NCI-H146 (cell line): ENCODE measurements around the gene ZBTB40.

Source experiments
- DNase-seq: peaks from one replicate; lab custom pipeline; 2025; lab: John Stamatoyannopoulos, UW

ZBTB40 gene

DNA sequence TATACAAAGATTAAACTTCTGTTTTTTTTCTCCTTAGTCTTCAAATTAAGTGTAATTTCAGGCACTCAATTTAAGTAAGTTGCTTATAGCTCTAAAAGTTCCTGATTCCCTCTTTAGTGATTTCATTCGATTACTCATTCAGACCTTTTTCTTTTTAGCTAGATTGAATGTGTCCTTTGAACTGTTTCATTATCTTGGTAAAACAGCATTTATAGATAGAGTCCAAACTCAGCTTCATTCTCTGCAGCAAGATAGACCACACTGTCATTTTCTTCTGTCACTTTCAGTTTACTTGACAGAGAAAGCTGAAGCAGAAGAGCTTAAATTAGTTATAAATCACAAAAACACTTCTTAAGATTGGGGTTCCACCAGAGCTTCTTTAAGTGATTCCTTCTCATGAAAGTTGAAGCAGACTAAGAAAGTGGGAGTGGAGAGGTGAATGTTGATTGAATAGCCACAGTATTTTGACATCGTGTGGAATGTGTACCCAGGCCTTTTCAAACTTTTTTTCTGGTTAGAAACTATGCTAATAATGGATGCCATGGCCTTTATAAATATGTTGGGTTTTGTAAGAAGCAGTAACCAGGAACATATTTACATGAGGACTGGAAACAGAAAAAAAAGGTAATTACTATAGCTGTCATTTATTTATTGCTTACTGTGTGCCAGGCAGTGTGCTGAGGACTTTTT lies 52.2 kb downstream of the ZBTB40 start:
- no peak for DNase-seq

DNA sequence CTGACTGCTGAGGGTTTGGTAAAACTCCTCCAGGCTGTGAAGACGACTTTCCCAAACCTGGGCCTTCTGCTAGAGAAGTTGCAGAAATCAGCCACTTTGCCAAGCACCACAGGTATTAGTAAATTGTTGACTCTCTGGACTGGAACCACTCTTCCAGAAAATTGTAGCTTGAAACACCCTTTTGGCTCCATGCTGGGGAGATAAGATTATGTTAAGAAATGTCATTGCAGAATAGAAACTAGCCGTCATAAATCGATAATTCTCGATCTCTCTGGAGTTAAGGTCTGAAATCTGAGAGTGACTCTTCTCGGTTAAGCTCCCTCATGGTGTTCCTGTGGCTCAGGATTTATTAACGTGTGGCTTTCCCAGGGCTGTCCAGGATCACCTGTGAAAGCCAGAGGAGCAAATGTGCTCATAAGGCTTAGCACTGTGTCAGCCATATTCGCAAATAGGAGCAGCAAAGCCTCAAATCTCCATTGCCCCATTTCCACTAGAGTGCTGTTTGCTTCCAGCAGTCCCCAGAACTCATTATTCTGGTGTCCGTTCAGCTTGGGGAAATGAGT lies 54.6 kb downstream of the ZBTB40 start:
- peak; percentile 8 for DNase-seq

DNA sequence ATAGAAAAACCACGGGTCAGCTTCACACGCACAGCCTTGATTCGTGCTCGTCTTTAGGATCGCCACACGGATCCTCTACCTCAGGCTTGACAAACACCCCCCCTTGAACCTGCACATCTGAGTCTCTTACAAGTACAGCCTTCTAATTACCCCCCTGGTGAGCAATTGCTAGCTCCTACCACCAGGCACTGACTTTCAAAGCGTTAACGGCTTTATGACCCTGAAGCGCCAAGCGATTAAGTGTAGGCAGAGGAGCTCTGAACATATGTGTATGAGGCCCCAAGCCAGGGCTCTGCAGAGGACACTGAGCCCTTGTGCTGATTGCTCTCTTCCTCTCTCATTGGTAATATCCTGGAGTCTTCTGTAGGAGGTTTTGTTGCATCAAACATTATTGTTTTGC lies 55.9 kb downstream of the ZBTB40 start:
- peak; percentile 28 for DNase-seq

DNA sequence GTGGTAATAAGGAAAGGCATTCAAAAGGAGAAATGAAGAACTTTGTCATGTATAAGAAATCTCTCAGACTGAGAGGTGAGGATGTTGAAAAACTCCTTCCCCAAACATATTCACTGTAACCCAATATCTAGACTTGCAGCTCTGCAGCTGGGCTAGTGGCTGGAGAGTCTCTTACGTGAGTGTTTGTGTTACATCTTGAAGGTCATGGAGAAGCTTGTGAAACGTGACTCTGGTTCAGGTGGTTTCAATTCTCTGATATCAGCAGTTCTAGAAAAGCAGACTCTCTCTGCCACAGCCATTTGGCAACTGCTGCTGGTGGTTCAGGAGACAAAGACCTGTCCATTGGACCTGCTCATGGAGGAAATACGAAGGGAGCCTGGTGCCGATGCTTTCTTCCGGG lies 56.7 kb downstream of the ZBTB40 start:
- DNase-seq: no peak

DNA sequence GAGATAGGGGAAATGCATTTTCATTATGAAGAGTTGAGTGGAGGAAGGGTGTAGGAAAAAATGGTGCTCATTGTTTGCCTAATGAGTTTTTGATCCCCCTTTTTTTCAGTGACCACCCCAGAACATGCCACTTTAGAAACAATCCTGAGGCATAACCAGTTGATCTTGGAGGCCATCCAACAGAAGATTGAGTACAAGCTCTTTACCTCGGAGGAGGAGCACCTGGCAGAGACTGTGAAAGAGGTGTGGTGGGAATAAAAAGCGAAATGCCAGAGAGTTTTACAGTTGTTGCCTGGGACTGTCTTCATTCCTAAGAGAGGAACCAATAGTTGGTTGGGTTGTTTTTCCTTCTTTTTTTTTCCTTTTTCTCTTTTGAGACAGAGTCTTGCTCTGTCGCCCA lies 57.3 kb downstream of the ZBTB40 start:
- no peak for DNase-seq

DNA sequence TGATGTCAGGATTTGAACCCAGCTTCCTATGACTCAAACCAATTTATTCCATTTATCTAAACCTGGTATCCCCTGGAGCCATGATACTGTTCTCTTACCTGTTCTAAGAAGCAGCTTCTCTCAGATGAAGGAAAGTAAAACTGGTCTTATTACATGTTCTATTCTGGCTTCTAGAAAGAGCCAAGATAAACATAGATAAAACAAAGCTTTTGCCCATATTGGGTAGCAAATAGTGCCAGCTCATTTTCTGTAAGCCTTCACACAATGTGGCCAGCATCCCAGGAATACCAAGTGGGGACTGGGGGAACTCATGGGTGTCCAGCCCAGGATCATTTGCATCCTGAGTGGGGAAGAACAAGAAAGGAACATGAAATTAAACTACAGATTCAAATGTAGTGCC lies 58.2 kb downstream of the ZBTB40 start:
- no peak for DNase-seq

DNA sequence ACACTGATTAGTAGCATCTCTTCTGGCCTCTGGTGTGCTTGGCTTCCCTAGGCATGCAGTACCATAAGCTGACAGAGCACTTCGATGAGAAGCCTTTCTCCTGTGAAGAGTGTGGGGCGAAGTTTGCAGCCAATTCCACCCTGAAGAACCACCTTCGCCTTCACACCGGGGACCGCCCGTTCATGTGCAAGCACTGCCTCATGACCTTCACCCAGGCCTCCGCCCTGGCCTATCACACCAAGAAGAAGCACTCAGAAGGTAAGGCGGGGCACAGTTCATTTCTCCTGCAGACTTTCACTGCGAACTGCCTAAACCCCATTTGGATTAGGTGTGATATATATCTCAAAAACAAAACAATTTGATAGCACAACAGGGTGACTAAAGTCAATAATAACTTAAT lies 61.2 kb downstream of the ZBTB40 start:
- no peak for DNase-seq

DNA sequence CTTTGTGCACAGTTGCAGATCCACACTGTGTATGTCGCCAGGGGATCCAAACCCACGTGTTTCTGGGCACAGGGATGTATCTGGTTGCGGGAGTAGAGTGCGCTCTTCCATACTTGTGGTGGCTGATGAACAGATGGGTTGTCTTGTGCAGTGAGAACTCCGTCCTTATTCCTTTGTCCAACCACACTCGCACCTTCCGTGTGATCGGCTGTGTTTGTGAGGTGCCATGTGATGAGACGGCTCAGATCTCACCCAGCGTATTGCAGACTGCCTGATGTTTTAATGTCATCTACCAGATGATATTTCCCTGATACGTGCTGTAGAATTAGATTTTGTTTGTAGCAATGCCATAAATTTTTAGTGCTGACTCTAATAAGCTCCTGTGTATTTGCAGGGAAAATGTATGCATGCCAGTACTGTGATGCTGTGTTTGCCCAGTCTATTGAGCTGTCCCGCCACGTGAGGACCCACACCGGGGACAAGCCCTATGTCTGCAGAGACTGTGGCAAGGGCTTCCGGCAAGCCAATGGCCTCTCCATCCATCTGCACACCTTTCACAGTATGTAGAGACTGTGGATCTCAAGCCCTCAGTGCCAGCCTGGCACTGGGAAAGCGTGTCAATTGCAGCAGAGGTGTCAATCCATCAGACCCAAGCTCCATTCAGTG lies 65.4 kb downstream of the ZBTB40 start:
- DNase-seq: no peak

DNA sequence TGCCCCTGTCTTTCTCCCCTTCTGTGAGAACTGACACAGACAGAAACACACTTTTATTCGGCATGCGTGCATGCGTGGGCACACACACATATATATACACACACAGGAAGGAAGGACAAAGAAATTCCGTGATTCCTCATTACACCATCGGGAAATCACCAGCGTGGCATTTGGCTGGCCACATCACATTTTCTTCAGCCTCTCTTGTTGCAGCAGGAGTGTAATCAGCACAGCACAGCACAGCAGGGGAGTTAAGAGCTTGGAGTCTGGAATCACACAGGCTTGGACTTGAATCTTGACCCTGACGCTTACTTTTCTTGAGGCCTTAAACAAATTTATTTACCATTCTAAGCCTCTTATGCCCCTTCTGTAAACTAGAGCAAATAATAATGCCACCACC lies 66.3 kb downstream of the ZBTB40 start:
- no peak for DNase-seq

DNA sequence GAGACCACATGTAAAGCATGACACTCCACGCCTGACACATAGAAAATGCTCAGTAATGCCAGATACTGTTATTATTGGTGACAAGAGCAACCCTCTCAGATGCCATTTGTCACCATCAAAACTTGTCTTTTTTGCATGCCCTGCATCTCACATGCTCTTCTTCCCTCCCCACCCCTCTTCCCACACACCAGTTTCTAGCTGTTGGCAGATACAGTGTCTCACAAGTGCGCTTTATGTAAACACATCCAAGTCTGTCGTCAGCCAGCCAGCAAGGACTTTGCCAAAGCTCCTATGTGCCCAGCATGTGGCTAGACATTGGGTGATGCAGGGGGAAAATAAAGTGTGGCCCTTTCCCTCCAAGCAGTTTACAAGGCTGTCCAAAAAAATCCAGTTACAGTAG lies 66.7 kb downstream of the ZBTB40 start:
- DNase-seq: no peak

DNA sequence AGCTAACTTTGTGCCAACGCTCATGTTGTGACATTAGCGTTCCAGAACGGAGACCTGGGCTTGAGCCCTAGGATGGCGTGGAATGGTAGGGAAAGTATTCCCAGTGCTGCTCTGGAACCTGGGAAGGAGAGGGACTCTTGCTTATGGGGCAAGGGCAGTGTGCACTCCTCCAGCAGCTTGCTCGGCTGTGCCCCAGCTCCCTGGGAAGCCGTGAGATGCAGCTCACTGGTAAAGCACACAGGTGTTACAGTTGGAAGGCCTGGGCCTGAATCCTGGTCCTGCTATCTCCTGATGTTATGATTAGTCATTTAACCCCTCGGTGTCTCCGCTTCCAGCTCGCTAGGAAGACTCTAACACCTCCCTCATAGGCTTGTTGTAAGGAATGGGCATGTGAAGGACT lies 69.2 kb downstream of the ZBTB40 start:
- DNase-seq: no peak

DNA sequence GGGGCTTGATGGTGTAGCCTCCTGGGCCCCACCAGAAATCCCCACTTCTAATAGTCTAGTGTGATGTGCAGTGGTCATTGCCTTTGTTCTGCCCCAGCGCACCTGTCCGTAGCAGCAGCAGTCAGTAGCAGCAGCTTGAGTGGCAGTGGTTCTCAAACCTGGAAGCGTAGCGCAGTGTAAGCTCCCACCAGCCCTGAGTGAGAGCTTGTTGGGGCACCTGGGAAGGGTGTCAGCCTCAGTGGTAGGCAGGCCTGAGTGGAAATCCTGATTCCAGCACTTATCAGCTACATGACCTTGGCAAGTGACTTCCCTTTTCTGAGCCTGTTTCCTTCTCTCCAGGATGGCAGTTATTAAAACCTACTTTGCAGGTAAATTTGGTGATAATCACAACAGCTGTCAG lies 70.0 kb downstream of the ZBTB40 start:
- no peak for DNase-seq

DNA sequence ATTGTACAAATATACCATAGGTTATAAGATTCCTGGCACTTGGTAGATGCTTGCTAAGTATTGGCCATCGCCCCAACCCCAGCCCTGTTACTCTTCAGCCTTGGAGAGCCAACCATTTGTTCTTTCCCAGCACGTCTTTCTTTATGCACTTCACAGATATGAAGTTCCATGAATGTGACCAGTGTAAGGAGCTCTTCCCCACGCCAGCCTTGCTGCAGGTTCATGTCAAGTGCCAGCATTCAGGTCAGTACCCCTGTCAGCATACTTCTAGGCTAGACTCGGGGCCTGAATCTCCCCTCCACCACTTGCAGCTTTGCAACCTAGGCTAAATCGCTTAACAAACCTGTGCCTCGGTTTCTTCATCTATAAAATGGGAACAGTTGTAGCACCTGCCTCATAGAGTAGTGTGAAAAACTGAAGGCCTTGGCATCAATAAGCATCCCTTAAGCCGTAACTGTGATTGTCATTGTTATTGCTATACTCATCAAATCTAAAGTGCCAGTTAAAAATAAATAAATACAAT lies 70.6 kb downstream of the ZBTB40 start:
- no peak for DNase-seq

DNA sequence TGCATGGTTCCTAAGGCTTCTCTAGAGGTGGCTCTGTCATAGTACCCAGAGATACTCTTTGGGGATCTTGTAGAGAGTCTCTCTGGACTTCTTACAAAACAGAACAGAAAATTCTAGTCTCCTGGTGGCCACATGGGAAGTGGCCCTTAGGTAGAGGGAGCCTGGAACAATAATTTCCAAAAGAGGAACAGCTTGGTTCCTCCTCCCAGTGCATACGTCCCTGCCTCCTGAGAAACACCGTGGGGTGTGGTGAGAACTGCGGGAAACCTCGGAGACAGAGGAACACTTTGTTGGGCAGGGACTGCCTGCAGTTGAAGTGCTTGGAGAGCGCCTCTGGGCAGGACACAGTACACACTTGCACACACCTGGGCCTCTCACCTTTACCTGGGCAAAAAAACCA lies 72.8 kb downstream of the ZBTB40 start:
- no peak for DNase-seq

DNA sequence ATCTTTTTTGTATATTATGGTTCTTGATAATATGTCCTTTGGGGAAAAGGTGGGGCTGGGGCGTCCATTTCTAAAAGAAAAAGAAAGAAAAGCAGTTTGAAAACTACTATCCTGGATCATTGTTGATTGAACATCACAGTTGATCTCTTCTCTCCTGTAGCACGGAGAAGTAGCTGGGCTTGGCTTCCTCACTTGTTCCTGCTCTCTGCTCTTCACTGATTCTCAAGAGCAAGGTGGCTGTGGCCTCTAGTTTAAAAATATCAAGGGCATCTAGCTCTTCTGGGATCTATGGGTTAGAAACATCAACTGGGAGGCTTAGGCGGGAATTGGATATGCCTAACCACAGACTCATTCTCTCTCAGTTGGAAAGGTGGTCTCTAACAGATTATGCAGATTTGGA lies 73.6 kb downstream of the ZBTB40 start:
- DNase-seq: no peak

DNA sequence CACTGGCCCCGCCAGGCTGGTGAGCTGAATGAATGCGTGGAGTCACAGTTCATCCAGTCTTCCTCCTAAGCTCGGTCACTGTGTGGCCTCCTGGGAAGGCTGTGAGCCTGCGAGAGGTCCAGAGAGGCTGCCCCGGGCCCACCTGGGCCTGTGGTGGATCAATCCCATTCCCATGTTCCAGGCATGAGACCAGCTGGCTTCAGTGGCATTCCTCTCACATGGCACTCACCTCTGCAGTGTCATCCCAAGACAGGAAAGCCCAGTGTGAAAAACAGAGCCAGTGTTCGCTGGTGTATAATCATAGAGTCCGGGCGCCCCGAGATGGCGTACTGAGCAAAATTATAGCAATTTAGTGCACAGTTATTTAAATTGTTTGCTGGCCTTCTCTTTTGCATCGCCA lies 74.0 kb downstream of the ZBTB40 start:
- DNase-seq: no peak

DNA sequence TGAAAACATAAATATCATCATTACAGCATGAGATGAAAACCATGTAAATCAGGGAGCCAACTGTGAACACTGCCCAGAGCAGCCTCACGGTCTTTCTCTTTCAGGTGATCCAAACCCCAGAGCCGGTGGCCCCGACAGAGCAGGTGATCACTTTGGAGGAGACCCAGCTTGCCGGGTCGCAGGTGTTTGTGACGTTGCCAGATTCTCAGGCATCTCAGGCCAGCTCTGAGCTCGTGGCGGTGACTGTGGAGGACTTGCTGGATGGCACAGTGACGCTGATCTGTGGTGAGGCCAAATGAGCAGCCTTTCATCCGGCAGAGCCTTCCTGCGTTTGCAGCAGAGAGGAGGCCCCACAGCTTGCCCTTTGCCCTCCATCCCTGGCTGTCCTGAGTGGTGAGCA lies 74.4 kb downstream of the ZBTB40 start:
- DNase-seq: no peak

DNA sequence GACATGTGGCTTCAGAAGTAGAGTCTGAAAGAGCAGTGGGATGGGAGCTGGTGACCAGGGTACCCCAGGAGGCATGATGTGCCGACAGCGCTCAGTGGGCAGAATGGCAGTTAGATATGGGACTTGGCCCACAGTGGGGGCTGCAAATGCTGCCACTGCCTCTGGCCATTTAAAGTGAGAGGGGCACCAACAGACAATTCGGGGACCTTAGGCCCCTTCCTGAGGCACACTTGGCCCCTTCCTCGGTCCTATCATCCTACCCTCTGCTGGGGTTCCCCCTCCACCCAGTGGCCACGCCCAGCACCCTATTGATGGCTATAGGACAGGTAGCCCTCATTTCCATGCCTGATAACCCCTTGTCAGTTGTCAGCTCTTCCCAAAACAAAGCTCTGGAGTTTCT lies 75.0 kb downstream of the ZBTB40 start:
- no peak for DNase-seq

DNA sequence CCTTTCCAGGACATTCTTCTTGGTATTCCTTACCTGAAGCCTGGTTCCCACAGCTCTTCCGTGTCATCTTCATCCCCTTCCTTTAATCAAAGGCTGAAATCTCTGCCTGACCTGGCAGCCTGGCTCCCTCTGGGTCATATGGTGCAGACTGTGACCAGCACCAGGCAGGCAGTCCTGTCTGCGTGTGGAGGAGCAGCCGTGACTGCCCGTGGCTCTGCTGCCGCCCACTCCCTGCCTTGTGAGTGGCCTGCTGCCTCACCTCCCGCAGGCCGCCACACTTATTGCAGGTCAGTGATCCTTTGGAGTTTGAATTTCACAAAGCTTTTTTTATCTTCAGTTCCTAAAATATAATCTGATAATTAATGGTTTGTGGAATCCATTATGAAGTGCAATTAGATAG lies 75.5 kb downstream of the ZBTB40 start:
- no peak for DNase-seq

DNA sequence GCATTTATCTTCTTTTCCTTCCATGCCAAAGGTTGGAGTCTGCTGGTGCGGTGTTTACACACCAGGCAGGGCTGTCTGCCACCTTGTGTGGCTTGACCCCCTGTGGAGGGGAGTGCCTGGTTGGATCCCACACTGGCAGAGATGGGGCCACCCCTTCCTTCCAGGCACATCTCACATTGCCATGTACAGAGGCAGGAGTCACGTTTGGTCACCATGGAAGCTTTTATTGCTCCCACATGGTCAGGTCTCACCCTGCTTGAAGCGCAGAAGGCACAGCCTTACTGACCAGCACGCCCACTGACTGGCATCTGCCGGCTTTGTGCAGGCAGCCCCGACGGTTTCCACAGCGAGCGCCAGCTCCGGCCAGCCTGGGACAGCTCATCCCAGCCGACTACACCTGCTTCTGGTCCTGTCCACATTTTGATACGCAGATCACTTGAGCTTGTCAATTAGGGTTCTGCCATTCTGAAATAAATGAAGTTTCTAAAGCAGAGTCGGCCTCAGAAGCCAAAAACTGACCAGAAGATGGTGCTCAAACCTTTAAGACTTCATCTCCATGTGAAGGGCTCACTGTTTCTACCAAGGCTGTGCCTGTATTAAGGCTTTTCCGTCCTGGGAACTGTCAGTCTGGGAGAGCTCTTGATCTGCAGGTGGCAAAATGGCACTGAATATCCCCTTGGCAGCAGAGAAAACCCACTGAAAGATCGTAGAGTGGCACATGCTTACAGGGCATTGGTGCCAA lies 76.1 kb downstream of the ZBTB40 start:
- peak; percentile 80 for DNase-seq

DNA sequence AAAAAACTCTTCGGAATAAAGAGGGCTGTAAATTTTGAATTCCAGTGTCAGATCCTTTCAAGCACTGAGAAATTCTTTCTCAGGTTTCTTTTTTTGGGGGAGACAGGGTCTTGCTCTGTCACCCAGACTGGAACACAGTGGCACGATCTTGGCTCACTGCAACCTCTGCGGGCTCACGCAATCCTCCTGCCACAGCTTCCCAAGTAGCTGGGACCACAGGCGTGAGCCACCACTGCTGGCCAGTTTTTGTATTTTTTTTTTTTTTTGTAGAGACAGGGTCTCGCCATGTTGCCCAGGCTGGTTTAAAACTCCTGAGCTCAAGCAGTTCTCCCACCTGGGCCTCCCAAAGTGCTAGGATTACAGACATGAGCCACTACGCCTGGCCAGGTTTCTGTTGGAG lies 76.8 kb downstream of the ZBTB40 start:
- no peak for DNase-seq

DNA sequence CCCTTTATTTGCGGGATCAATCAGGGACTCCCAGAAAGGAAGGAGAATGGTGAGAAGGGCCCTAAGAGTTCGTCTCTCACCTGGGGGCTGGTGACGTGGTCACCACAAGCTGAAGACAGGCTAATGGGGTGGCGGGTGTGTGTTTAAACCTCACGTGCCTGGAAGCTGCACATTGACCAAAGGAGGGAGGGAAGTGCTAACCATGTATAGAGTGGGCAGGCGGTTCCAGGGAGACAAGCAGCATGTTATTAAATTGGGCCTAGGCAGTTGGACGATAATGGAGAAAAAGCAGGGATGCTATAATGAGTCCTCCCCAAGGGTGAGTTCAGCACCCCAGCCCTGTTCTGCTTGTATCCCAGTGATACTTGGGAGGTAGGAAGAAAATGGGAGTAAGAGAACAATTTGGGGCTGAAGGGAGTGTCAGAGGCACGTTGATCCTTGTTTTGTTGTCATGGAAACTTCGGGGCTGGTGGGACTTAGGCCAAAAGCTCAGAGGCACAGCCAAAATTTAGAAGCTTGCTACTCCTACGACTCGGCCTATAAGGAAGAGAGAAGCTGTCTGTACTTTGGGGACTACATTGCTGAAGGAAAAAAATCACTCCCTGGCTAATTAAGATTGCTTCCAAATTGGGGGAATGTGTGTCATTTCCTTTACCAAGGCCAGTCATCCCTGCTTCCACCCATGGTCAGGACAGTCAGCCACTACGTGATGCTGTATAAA lies 78.4 kb downstream of the ZBTB40 start:
- no peak for DNase-seq
